ENCODE data around the gene CELA2B. TPM values are rescaled to one million over a fixed set of nuclear protein-coding genes. Genes with fewer than 3 reads are reported as not detected.

CELA2B gene
- total and polyA plus RNA-seq, 3 donors from 2014 or later = 2.7 to 3.7 (median 3.3) TPM

- peak; percentile 82 for DNase-seq
- intact Hi-C loops (cut with DNase I; ENCODE audit: low total_unique reads) = no loop called here
- TF ChIP-seq CTCF (IDR thresholded peaks at IDR 0.05) (peak; percentile 38 to 75 (median 60)), POLR2A (IDR thresholded peaks at IDR 0.05) (no peak)
- Histone ChIP-seq H3K4me1 (no peaks in the 10 kb centered on the region), H3K27ac (no peak overlapping the region), H3K27me3 (no peaks in the 10 kb centered on the region), H3K4me3 (no peak overlapping the region), H3K36me3 (ENCODE audit: low read depth, missing control alignments) (no peaks in the 10 kb centered on the region), H3K9me3 (no peaks in the 10 kb centered on the region)
- 74 to 75% methylated on average over 17 of the region's 17 CpGs for WGBS, 2 donors
Observed at GRCh38 chr1:15501208-15502032, 25.5 kb downstream of the CELA2B start.

- Histone ChIP-seq H3K36me3 (ENCODE audit: low read depth, missing control alignments) (no peaks in the 10 kb centered on the region), H3K9me3 (no peaks in the 10 kb centered on the region), H3K27me3 (no peaks in the 10 kb centered on the region), H3K27ac (no peak overlapping the region), H3K4me1 (no peaks in the 10 kb centered on the region), H3K4me3 (no peak overlapping the region)
- WGBS, 2 donors = 97% methylated on average over 4 of the region's 4 CpGs; no CpG with 5 or more reads in 1 of the 2 donors
- intact Hi-C loops (cut with DNase I; ENCODE audit: low total_unique reads) = no loop called here
- no peak for TF ChIP-seq POLR2A (IDR thresholded peaks at IDR 0.05)
- no peak for TF ChIP-seq CTCF (IDR thresholded peaks at IDR 0.05)
- DNase-seq = no peak
Observed at GRCh38 chr1:15504436-15504835, 28.5 kb downstream of the CELA2B start.

GRCh38 chr1:15506831-15507230 is 30.9 kb downstream of the CELA2B start:
- TF ChIP-seq POLR2A (IDR thresholded peaks at IDR 0.05) (no peak), CTCF (IDR thresholded peaks at IDR 0.05) (no peak)
- DNase-seq = no peak
- no peaks in the 10 kb centered on the region for H3K4me1 ChIP-seq
- H3K9me3 ChIP-seq = no peaks in the 10 kb centered on the region
- no peak overlapping the region for H3K27ac ChIP-seq
- WGBS, 2 donors = 95 to 96% methylated on average over 17 of the region's 17 CpGs
- no peaks in the 10 kb centered on the region for H3K36me3 ChIP-seq (ENCODE audit: low read depth, missing control alignments)
- no peaks in the 10 kb centered on the region for H3K27me3 ChIP-seq
- intact Hi-C loops (cut with DNase I; ENCODE audit: low total_unique reads) = no loop called here
- no peak overlapping the region for H3K4me3 ChIP-seq

- no peak for DNase-seq
- H3K4me1 ChIP-seq = no peaks in the 10 kb centered on the region
- no peak overlapping the region for H3K27ac ChIP-seq
- intact Hi-C loops (cut with DNase I; ENCODE audit: low total_unique reads) = no loop called here
- TF ChIP-seq POLR2A (IDR thresholded peaks at IDR 0.05) (no peak), CTCF (IDR thresholded peaks at IDR 0.05) (no peak)
- no peak overlapping the region for H3K4me3 ChIP-seq
- WGBS, 2 donors = 84 to 92% methylated on average over 5 of the region's 5 CpGs
- no peaks in the 10 kb centered on the region for H3K36me3 ChIP-seq (ENCODE audit: low read depth, missing control alignments)
- no peaks in the 10 kb centered on the region for H3K9me3 ChIP-seq
- H3K27me3 ChIP-seq = no peaks in the 10 kb centered on the region
Observed at GRCh38 chr1:15507278-15507677, 31.4 kb downstream of the CELA2B start.
